ENCODE data around the gene MTSS2. TPM values are rescaled to one million over a fixed set of nuclear protein-coding genes. Genes with fewer than 3 reads are reported as not detected.
"Not testable (repeated sequence)": the region's sequence is repeated elsewhere in the genome, so short reads cannot be mapped to it uniquely, and the experiment has no call there.

The MTSS2 gene
- total RNA-seq, 2 experiments from 2014 or later, result 4.6 to 4.8 TPM

GRCh38 chr16:70677499-70678120, 8.2 kb downstream of the MTSS2 start:
- no peaks in the 10 kb centered on the region for H3K9me3 Mint-ChIP-seq
- H3K36me3 Mint-ChIP-seq, result no peaks in the 10 kb centered on the region
- no peak for DNase-seq
- H3K27ac Mint-ChIP-seq, result no peak overlapping the region
- peaks cover 4% of the 10 kb centered on the region for H3K4me1 Mint-ChIP-seq
- POLR2A ChIA-PET, result no interaction called here
- ATAC-seq (ENCODE audit: low read depth), result no peak
- H3K27me3 Mint-ChIP-seq, result no peaks in the 10 kb centered on the region
- H3K4me3 Mint-ChIP-seq, result no peak overlapping the region

- H3K4me3 Mint-ChIP-seq, result no peak overlapping the region
- ATAC-seq (ENCODE audit: low read depth), result no peak
These were observed 9.0 kb downstream of the MTSS2 start for GRCh38 chr16:70676675-70677498.

GRCh38 chr16:70675851-70676513, 9.9 kb downstream of the MTSS2 start:
- POLR2A ChIA-PET, result no interaction called here

More at GRCh38 chr16:70676675-70677498, 9.0 kb downstream of the MTSS2 start:
- no peak for DNase-seq
- H3K4me1 Mint-ChIP-seq, result peaks cover 4% of the 10 kb centered on the region
- POLR2A ChIA-PET, result no interaction called here
- no peaks in the 10 kb centered on the region for H3K36me3 Mint-ChIP-seq
- H3K27ac Mint-ChIP-seq, result peak overlapping the region; percentile 6
- no peaks in the 10 kb centered on the region for H3K27me3 Mint-ChIP-seq
- no peaks in the 10 kb centered on the region for H3K9me3 Mint-ChIP-seq

GRCh38 chr16:70674221-70675014, 11.4 kb downstream of the MTSS2 start:
- Mint-ChIP-seq H3K9me3 (no peaks in the 10 kb centered on the region), H3K4me3 (no peak overlapping the region), H3K27me3 (no peaks in the 10 kb centered on the region), H3K36me3 (no peaks in the 10 kb centered on the region), H3K4me1 (peaks cover 2% of the 10 kb centered on the region), H3K27ac (no peak overlapping the region)
- POLR2A ChIA-PET, result no interaction called here
- ATAC-seq (ENCODE audit: low read depth), result no peak
- DNase-seq, result no peak

More at GRCh38 chr16:70675851-70676513, 9.9 kb downstream of the MTSS2 start:
- no peaks in the 10 kb centered on the region for H3K9me3 Mint-ChIP-seq
- H3K36me3 Mint-ChIP-seq, result no peaks in the 10 kb centered on the region
- H3K27me3 Mint-ChIP-seq, result no peaks in the 10 kb centered on the region
- peaks cover 4% of the 10 kb centered on the region for H3K4me1 Mint-ChIP-seq
- no peak overlapping the region for H3K4me3 Mint-ChIP-seq
- no peak overlapping the region for H3K27ac Mint-ChIP-seq
- no peak for DNase-seq
- ATAC-seq (ENCODE audit: low read depth), result no peak

GRCh38 chr16:70670938-70671337, 14.9 kb downstream of the MTSS2 start:
- not testable (repeated sequence) for ATAC-seq (ENCODE audit: low read depth)

GRCh38 chr16:70670175-70670574, 15.7 kb downstream of the MTSS2 start:
- Mint-ChIP-seq H3K36me3 (peaks cover 4% of the 10 kb centered on the region), H3K27ac (no peak overlapping the region), H3K9me3 (no peaks in the 10 kb centered on the region), H3K4me3 (no peak overlapping the region), H3K27me3 (no peaks in the 10 kb centered on the region), H3K4me1 (no peaks in the 10 kb centered on the region)
- ATAC-seq (ENCODE audit: low read depth) (no peak), DNase-seq (no peak)
- POLR2A ChIA-PET, result no interaction called here

More at GRCh38 chr16:70670938-70671337, 14.9 kb downstream of the MTSS2 start:
- POLR2A ChIA-PET, H3K4me1 Mint-ChIP-seq, DNase-seq, H3K27me3 Mint-ChIP-seq, H3K9me3 Mint-ChIP-seq, H3K27ac Mint-ChIP-seq, H3K4me3 Mint-ChIP-seq, H3K36me3 Mint-ChIP-seq: not testable (repeated sequence)

- H3K4me1 Mint-ChIP-seq, result no peaks in the 10 kb centered on the region
- DNase-seq (no peak), ATAC-seq (ENCODE audit: low read depth) (no peak)
- no peak overlapping the region for H3K27ac Mint-ChIP-seq
- POLR2A ChIA-PET, result interaction anchor here (0.5 kb wide), 1 partner anchor 85 kb away, joined by 3 read pairs; no protein-coding TSS in a partner anchor
- peaks cover 4% of the 10 kb centered on the region for H3K36me3 Mint-ChIP-seq
- no peak overlapping the region for H3K4me3 Mint-ChIP-seq
- H3K27me3 Mint-ChIP-seq, result no peaks in the 10 kb centered on the region
- H3K9me3 Mint-ChIP-seq, result no peaks in the 10 kb centered on the region
These were observed 19.8 kb downstream of the MTSS2 start for GRCh38 chr16:70665806-70666735.

GRCh38 chr16:70665113-70665694, 20.6 kb downstream of the MTSS2 start:
- Mint-ChIP-seq H3K27ac (no peak overlapping the region), H3K4me3 (no peak overlapping the region), H3K27me3 (no peaks in the 10 kb centered on the region), H3K36me3 (peaks cover 4% of the 10 kb centered on the region), H3K9me3 (no peaks in the 10 kb centered on the region), H3K4me1 (peaks cover 4% of the 10 kb centered on the region)
- POLR2A ChIA-PET, result no interaction called here
- DNase-seq, result no peak
- no peak for ATAC-seq (ENCODE audit: low read depth)

- ATAC-seq (ENCODE audit: low read depth) (no peak), DNase-seq (no peak)
- Mint-ChIP-seq H3K27ac (no peak overlapping the region), H3K4me1 (peaks cover 4% of the 10 kb centered on the region), H3K36me3 (peaks cover 4% of the 10 kb centered on the region), H3K27me3 (no peaks in the 10 kb centered on the region), H3K9me3 (no peaks in the 10 kb centered on the region), H3K4me3 (no peak overlapping the region)
- POLR2A ChIA-PET, result no interaction called here
These were observed 21.3 kb downstream of the MTSS2 start for GRCh38 chr16:70664325-70665112.

- ATAC-seq (ENCODE audit: low read depth) (no peak), DNase-seq (no peak)
- H3K4me1 Mint-ChIP-seq, result peaks cover 4% of the 10 kb centered on the region
- H3K9me3 Mint-ChIP-seq, result no peaks in the 10 kb centered on the region
- H3K4me3 Mint-ChIP-seq, result no peak overlapping the region
- POLR2A ChIA-PET, result no interaction called here
- peaks cover 4% of the 10 kb centered on the region for H3K36me3 Mint-ChIP-seq
- no peak overlapping the region for H3K27ac Mint-ChIP-seq
- no peaks in the 10 kb centered on the region for H3K27me3 Mint-ChIP-seq
These were observed 22.1 kb downstream of the MTSS2 start for GRCh38 chr16:70663524-70664324.

- no peaks in the 10 kb centered on the region for H3K27me3 Mint-ChIP-seq
- no peaks in the 10 kb centered on the region for H3K9me3 Mint-ChIP-seq
- DNase-seq (no peak), ATAC-seq (ENCODE audit: low read depth) (no peak)
- H3K4me3 Mint-ChIP-seq, result no peak overlapping the region
- H3K27ac Mint-ChIP-seq, result no peak overlapping the region
- peaks cover 4% of the 10 kb centered on the region for H3K4me1 Mint-ChIP-seq
- peaks cover 4% of the 10 kb centered on the region for H3K36me3 Mint-ChIP-seq
- POLR2A ChIA-PET, result no interaction called here
These were observed 22.8 kb downstream of the MTSS2 start for GRCh38 chr16:70662991-70663523.

Measured in activated naive CD8-positive, alpha-beta T cell treated with anti-CD3 and anti-CD28 coated beads, Interleukin-2, amount 10 ng/mL, durations not matched to agents 7 days and 5 days (primary cell).